Naive B cell (primary cell): Measurements from ENCODE around the gene KPTN. TPM values are rescaled to one million over a fixed set of nuclear protein-coding genes. Genes with fewer than 3 reads are reported as not detected.

Experiments
- ATAC-seq, 2 donors: fragments of 150-1000 bp; cut with Tn5 transposase; 2 replicates each; pipeline ENCODE4 v1.10.0; 2021; ENCODE audit warnings: low read depth in 2 of 2, mild to moderate bottlenecking in 2 of 2, moderate library complexity in 2 of 2
- DNase-seq: peaks from one replicate; pipeline ENCODE4 v3.0.0; 2022
- H3K27ac Mint-ChIP-seq, 6 donors: one replicate each; pipeline ENCODE4 v1.8.0; 2020 to 2022; ENCODE audit warnings: mild to moderate bottlenecking in 6 of 6, mixed read lengths in 6 of 6, moderate library complexity in 5 of 6, inconsistent platforms in 2 of 6
- H3K27me3 Mint-ChIP-seq, 3 donors: one replicate each; pipeline ENCODE4 v1.8.0; 2021 to 2022; ENCODE audit warnings: mixed read lengths in 3 of 3, mild to moderate bottlenecking in 1 of 3
- H3K36me3 Mint-ChIP-seq, 2 donors: one replicate each; pipeline ENCODE4 v1.8.0; 2020 to 2022; ENCODE audit warnings: mixed read lengths in 2 of 2, inconsistent platforms in 1 of 2, mild to moderate bottlenecking in 1 of 2
- H3K4me1 Mint-ChIP-seq, 3 donors: one replicate each; pipeline ENCODE4 v1.8.0; 2020 to 2022; ENCODE audit warnings: mixed read lengths in 3 of 3, inconsistent platforms in 1 of 3, mild to moderate bottlenecking in 1 of 3, moderate library complexity in 1 of 3
- H3K4me3 Mint-ChIP-seq, 8 donors: one replicate each; pipeline ENCODE4 v1.8.0; 2020 to 2022; ENCODE audit warnings: mild to moderate bottlenecking in 8 of 8, mixed read lengths in 8 of 8, moderate library complexity in 8 of 8, inconsistent platforms in 2 of 8
- H3K9me3 Mint-ChIP-seq, 7 donors: one replicate each; pipeline ENCODE4 v1.8.0; 2020 to 2022; ENCODE audit warnings: mixed read lengths in 7 of 7, mild to moderate bottlenecking in 5 of 7, inconsistent platforms in 2 of 7, moderate library complexity in 1 of 7
- polyA plus RNA-seq, 6 donors: library from polyadenylated mRNA; unstranded; fragments of 300-500 nt; fragmentation: Illumina TruSeq; gene quantifications; one replicate each; pipeline ENCODE4 v1.2.3, GENCODE V29; 2021; ENCODE audit warnings: low read depth in 6 of 6

KPTN gene
- polyA plus RNA-seq, 6 donors from 2014 or later: 6.1 to 25.8 (median 9.3) TPM

DNA sequence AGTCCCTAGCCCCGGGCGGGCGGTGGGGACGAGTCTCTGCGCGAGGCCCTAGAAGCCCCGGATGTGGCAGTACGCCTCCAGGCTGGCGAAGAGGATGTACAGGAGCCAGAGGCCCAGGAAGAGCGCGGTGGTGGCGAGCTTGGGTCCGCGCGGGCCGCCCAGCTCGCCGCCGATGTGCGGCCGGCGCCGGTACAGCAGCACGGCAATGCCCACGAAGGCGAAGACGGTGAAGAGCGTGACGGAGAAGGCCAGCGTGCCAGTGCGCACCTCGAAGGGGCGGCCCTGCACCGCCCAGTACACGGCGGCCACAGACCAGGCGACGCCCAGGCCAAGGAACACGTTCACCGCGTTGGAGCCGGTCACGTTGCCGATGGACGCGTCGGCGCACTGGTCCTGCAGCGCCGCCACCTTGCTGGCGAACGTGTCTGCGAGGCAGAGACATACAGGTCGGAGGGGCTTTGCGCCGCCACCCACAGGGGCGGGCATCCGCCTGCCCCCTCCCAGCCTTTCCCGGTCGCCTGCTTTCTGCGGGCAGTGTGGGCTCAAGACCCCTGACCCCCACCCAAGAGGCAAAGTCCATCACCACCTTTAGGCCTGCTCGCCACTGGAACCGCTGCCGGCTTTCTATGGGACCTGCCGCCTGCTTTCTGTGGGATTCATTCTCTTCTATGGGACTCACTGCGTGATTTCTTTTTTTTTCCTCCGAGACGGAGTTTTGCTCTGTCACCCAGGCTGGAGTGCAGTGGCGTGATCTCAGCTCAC is 53.8 kb downstream of the KPTN start:
- peaks cover 0 to 11% of the 10 kb centered on the region in 2 donors for H3K36me3 Mint-ChIP-seq
- DNase-seq (no peak), ATAC-seq (peak; percentile 18 to 26)
- H3K27ac Mint-ChIP-seq: no peak overlapping the region
- peaks cover 38 to 61% (median 42%) of the 10 kb centered on the region in 3 donors for H3K27me3 Mint-ChIP-seq
- H3K9me3 Mint-ChIP-seq: peaks cover 0 to 8% (median 2%) of the 10 kb centered on the region in 7 donors
- peaks cover 4 to 11% (median 9%) of the 10 kb centered on the region in 3 donors for H3K4me1 Mint-ChIP-seq
- peak overlapping the region in 5 of 8 donors; percentile 6 to 80 (median 23) for H3K4me3 Mint-ChIP-seq

DNA sequence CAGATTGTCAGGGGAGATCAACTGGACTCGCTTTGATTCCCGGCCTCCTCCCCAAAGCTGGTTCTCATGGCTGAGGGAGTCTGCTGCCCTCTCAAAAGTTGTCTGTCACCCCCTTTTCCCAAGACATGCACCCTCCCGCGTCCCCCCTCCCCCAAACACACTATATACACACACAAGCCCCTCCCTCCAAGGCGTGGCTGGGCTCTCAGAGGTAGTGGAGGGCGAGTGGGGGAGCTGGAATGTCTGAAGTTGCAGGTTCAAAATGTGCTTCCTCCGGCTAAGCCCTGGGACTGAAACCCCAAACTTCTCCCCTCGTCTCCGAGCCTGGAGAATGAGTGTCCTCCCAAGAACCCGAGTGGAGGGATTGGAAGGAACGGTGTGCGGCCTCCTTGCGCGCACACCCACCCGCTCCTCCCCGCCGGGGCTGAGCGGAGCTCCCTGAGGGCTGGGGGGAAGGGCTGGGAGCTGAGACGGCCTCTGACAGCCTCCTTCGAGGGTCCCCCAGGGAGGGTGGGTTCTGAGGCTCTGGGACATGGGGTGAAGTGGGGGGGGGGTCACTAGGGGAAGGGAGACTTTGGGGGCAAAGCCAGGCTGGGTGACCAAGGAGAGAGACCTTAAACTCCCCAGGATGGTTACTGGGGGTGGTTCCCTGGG is 54.8 kb downstream of the KPTN start:
- Mint-ChIP-seq H3K27me3 (peaks cover 36 to 59% (median 40%) of the 10 kb centered on the region in 3 donors), H3K4me1 (peaks cover 4 to 11% (median 9%) of the 10 kb centered on the region in 3 donors), H3K36me3 (peaks cover 0 to 11% of the 10 kb centered on the region in 2 donors), H3K9me3 (peaks cover 0 to 8% (median 2%) of the 10 kb centered on the region in 7 donors), H3K27ac (no peak overlapping the region), H3K4me3 (peak overlapping the region in 1 of 8 donors; percentile 36)
- ATAC-seq (no peak), DNase-seq (no peak)

DNA sequence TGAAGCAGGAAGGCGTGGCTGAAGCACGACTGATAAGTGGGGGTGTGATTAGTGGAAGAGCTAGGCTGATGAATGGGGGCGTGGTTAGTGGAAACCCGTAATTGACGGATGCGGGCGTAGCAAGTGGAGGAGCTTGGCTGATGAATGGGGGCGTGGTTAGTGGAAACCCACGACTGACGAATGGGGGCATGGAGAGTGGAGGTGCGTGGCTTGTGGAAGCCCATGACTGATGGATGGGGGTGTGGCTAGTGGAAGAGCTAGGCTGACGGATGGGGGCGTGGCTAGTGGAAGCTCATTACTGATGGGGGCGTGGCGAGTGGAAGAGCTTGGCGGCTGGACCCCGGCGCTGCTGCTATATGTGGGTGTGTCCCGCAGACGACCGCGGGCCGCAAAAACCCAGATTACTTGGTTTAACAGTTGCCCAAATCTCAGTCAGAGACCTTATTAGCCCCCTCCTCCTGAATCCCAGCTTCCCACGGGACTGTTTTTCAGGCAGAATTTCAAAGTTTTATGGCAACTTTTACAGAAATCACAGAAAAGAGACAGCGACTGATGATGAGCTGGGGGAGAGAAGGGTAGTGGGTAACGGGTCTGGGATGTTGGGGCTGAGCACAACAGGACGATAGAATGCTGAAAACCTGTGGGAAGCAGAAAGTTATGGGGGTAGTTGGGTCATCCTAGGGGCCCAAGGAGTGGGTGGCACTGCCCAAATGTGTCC is 55.7 kb downstream of the KPTN start:
- H3K4me3 Mint-ChIP-seq: peak overlapping the region in 1 of 8 donors; percentile 26
- peak; percentile 31 to 54 for ATAC-seq
- peaks cover 31 to 57% (median 45%) of the 10 kb centered on the region in 3 donors for H3K27me3 Mint-ChIP-seq
- H3K9me3 Mint-ChIP-seq: peaks cover 0 to 8% (median 2%) of the 10 kb centered on the region in 7 donors
- no peak overlapping the region for H3K27ac Mint-ChIP-seq
- H3K4me1 Mint-ChIP-seq: peaks cover 4 to 11% (median 9%) of the 10 kb centered on the region in 3 donors
- H3K36me3 Mint-ChIP-seq: peaks cover 0 to 15% of the 10 kb centered on the region in 2 donors
- DNase-seq: peak; percentile 25

DNA sequence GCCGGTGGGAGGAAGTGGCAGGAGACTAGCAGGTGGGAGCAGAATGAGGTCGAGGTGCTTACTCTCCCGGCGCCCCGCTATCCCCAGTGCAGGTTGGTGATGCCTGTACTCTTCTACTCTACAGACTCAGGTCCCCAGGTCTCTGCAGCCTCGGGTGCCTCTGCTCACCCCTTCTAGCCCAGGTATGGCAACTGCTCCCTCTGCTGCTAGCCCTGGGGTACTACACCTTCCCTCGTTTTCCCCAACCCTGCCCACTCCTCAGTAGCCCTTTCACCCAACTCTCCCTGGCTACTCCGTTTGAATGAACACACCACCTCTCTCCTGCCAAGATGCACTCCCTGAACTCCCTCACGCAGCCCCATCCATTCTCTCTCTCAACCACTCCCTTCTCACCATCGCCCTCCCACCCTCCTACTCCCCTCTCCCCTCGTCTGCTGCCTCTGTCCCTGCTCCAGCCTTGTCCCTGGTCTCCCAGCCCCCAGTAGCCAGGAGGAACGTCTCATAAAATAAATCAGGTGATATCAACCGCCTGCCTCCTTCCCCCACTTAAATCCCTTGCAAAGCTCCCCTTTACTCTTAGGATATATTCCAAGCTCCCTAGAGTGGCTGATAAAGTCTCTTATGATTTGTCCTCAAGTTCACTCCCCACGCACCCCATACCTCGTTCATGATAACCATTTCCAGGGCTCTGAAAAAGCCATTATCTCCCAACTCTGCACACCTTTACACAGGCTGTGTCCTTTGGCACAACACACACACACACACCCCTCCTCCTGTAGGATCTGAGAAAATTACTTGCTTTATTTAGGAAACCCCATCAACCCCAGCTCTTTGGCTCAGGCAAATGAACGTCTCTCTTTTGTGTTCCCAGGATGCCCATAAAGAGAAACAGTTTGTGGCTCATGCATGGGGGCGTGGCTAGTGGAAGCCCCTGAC is 56.5 kb downstream of the KPTN start:
- Mint-ChIP-seq H3K4me3 (peak overlapping the region in 1 of 8 donors; percentile 70), H3K27me3 (peaks cover 32 to 57% (median 45%) of the 10 kb centered on the region in 3 donors), H3K36me3 (peaks cover 3 to 22% of the 10 kb centered on the region in 2 donors), H3K27ac (no peak overlapping the region), H3K9me3 (peaks cover 0 to 5% (median 2%) of the 10 kb centered on the region in 7 donors), H3K4me1 (peaks cover 11 to 16% (median 15%) of the 10 kb centered on the region in 3 donors)
- peak; percentile 69 to 74 for ATAC-seq
- peak; percentile 40 for DNase-seq

Other genes with a start within 250 kb of the KPTN start
- 10 to 100 TPM in 2 of 6 donors, 1 to 10 TPM in 4; 7.8 to 13.2 (median 8.8) TPM for gene CCDC9, start 227.7 kb downstream of the KPTN start, polyA plus RNA-seq
- 1 to 10 TPM; 3.9 to 7.7 (median 5.6) TPM for gene INAFM1, start 209.3 kb downstream of the KPTN start, polyA plus RNA-seq
- gene C5AR1, start 174.4 kb downstream of the KPTN start, polyA plus RNA-seq: under 1 TPM in 5 of 6 donors, not detected in 1; 0.16 to 0.95 (median 0.21) TPM
- gene C5AR2, start 152.0 kb downstream of the KPTN start, polyA plus RNA-seq: not detected
- gene DHX34, start 134.9 kb downstream of the KPTN start, polyA plus RNA-seq: 10 to 100 TPM in 1 of 6 donors, 1 to 10 TPM in 4, not detected in 1; 3.0 to 13.3 (median 4.1) TPM
- gene MEIS3, start 64.7 kb downstream of the KPTN start, polyA plus RNA-seq: not detected
- gene SLC8A2, start 12.3 kb downstream of the KPTN start, polyA plus RNA-seq: not detected
- 100 to 1,000 TPM in 1 of 6 donors, 10 to 100 TPM in 5; 68.5 to 111 (median 78.4) TPM for gene NAPA, start 30.8 kb upstream of the KPTN start, polyA plus RNA-seq
- gene ZNF541, start 88.9 kb upstream of the KPTN start, polyA plus RNA-seq: not detected
- gene BICRA, start 124.9 kb upstream of the KPTN start, polyA plus RNA-seq: 1 to 10 TPM in 1 of 6 donors, under 1 TPM in 4, not detected in 1; 0.37 to 1.5 (median 0.83) TPM
- gene EHD2, start 229.2 kb upstream of the KPTN start, polyA plus RNA-seq: not detected